Neuron (in vitro differentiated cells): ENCODE measurements around the gene TEAD2.

ENCODE experiments used
- H2AFZ ChIP-seq: one replicate; pipeline ENCODE4 v1.6.1; 2013; ENCODE audit warnings: low read depth, mild to moderate bottlenecking, inconsistent platforms, low read length, moderate library complexity
- H3K27me3 ChIP-seq: one replicate; pipeline ENCODE4 v1.6.1; 2013; ENCODE audit warnings: low read length; ENCODE audit not compliant: insufficient read depth
- H3K36me3 ChIP-seq: one replicate; pipeline ENCODE4 v1.6.1; 2013; ENCODE audit warnings: low read length; ENCODE audit not compliant: insufficient read depth
- H3K4me1 ChIP-seq: one replicate; pipeline ENCODE4 v1.6.1; 2013; ENCODE audit warnings: low read length; ENCODE audit not compliant: insufficient read depth
- H3K4me3 ChIP-seq: 2 replicates; pipeline ENCODE4 v1.5.1; 2013; ENCODE audit warnings: mild to moderate bottlenecking, low read length, moderate library complexity
- H3K9me3 ChIP-seq: one replicate; pipeline ENCODE4 v1.6.1; 2013; ENCODE audit warnings: low read length

Gene TEAD2

DNA sequence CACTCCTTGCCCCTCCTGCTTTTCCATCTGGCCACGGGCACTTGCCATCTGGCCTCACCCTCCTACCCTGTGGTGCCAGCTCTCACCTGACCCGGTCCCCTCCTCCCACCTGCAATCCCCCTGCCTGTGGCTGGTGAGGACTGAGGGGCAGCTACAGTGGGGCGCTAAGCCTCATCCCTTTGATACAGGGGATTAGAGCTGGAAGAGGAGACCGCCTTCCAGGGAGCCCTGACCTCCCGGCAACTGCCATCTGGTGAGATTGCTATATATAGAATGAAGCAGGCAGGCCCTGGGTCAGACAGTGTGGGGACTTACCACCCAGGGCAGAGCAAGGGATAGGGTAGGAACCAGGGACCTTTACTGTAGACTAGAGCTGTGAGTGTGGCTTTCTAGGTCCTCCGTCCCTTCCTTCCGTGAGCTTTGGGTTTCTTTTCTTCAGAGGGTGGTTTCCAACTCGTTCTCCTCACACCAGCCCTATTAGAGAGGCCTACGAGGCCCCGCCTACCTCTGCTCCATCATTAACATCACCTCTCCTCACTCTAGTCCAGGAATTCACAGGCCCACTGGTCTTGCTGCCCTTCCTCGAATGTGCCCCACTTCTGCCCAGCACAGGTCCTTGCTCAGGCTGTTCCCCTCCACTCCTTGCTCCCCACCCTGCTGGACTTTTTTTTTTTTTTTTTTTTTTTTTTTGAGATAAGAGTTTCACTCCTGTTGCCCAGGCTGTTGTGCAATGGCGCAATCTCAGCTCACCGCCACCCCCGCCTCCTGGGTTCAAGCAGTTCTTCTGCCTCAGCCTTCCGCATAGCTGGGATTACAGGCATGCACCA lies 33.6 kb upstream of the TEAD2 start:
- peaks cover 13% of the 10 kb centered on the region for H3K27me3 ChIP-seq
- H3K9me3 ChIP-seq: no peaks in the 10 kb centered on the region

DNA sequence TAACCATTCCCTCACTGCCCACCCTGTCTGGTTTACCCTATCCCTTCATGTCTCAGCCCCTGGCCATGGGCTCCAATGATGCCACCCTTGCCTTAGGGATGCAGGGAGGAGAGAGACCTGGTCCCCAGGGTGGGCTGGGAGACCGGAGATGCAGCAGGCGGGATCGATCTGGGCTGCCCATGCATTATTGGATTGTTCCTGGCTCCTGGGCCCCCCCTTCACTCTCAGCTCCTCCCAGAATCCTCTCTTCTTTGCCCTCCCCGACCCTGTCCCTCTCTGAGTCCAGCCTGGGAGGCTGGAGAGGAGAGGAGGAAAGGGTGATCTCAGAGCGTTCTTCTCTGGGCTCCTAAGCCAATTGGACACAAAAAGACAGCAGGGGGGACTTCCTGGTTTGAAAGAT lies 31.7 kb upstream of the TEAD2 start:
- Histone ChIP-seq H3K9me3 (no peaks in the 10 kb centered on the region), H3K4me1 (no peaks in the 10 kb centered on the region), H2AFZ (no peak overlapping the region), H3K36me3 (no peaks in the 10 kb centered on the region), H3K27me3 (peaks cover 13% of the 10 kb centered on the region), H3K4me3 (no peak overlapping the region)

More for the DNA sequence above, 33.6 kb upstream of the TEAD2 start:
- no peak overlapping the region for H3K4me3 ChIP-seq
- no peaks in the 10 kb centered on the region for H3K4me1 ChIP-seq
- H3K36me3 ChIP-seq: no peaks in the 10 kb centered on the region
- H2AFZ ChIP-seq: no peak overlapping the region

DNA sequence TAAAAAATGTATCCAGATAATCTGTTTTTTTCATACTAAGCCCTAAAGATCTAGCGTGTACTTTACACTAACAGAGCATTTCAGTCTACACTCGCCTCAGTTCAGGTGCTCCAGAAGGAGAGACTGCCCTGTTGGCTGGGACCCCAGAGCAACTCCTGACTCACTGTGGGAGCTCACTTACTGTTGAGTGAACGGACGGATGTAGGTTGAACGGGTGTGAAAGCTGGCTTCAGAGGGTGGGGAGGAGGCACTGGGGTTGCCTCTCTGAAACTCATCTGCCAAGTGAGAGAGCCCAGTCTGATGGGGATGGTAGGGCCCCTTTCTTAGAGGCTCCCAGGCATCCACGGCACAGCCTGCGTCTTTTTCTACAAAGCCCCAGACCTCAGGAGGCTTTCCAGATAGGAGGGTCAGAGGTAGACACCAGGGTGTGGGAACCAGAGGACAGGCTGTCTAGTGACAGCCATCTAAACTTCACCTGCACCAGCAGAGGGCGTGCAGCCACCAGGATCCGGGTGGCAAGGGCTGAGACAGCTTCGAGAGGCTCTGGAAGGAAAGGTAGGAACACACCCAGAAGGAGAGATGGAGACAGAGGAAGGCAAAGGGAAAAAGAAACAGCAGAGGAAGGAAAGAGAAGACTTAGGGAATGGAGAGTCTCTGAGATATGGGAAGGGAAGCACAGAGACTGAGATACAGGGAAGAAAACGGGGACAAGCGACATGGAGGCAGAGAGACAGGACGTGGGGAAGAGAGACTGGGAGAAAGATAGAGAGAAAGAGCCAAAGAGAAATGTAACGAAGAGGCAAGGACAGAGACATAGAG lies 29.6 kb upstream of the TEAD2 start:
- no peak overlapping the region for H3K4me3 ChIP-seq
- no peaks in the 10 kb centered on the region for H3K36me3 ChIP-seq
- peaks cover 5% of the 10 kb centered on the region for H3K27me3 ChIP-seq
- no peaks in the 10 kb centered on the region for H3K4me1 ChIP-seq
- no peaks in the 10 kb centered on the region for H3K9me3 ChIP-seq
- no peak overlapping the region for H2AFZ ChIP-seq

DNA sequence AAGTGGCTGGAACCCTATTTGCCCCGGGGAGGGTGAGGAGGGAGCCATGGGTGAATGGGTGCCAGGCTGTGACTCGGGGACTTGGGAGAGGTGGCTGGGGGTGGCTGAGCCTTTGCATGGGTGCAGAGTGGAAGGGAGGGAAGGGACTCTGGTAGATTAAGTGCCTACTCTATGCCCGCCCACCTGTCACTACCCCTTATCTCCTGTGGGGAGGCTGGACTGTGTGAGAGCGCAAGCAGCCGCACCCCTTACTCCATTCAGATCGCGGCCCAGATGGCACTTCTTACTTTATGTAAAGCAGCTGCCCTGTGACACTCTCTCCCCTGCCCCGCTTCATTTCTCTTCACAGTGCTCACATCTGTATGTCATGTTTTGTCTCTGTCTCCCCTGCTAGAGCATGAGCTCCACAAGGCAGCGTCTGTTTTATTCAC lies 28.7 kb upstream of the TEAD2 start:
- Histone ChIP-seq H2AFZ (no peak overlapping the region), H3K36me3 (no peaks in the 10 kb centered on the region), H3K4me3 (no peak overlapping the region)

DNA sequence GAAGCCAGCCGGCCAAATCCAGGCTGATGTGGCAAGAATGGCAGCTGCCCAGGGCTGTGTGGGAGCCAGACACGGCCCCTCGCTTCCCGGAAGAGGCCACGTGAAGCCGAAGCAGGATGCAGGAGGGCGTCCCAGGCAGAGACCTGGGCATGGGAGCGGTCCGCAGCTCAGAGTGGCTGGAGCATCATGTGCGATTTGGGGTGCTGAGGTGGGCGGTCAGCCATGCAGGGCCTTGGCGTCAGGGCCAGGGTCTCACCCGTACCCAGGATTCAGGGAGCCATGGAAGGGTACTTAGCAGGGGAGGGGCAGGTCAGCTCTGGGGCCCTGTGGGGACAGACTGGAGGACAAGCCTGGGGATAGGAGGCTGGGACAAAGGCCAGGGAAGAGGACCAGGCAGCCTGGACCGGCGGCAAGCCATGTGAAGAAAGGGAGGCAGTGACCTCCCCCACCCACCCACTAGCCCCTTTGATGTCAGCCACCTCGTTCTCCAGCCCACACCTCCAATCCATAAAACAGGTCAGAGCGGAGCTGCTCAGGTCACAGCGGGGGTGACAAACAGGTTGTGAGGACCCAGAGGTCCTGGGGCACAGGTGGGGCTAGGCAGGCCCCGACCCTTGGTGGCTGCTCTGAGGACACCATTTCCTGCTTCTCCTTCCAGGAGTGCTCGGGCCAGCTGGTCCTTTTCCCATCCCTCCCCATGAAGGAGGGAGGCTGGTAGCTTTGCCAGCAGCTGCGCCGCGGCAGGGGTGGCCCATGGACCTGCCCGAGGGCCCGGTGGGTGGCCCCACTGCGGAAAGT lies 28.1 kb upstream of the TEAD2 start:
- H3K36me3 ChIP-seq: no peaks in the 10 kb centered on the region
- H2AFZ ChIP-seq: no peak overlapping the region
- H3K4me1 ChIP-seq: no peaks in the 10 kb centered on the region
- peaks cover 5% of the 10 kb centered on the region for H3K27me3 ChIP-seq
- no peak overlapping the region for H3K4me3 ChIP-seq
- no peaks in the 10 kb centered on the region for H3K9me3 ChIP-seq

More for the DNA sequence above, 28.7 kb upstream of the TEAD2 start:
- Histone ChIP-seq H3K9me3 (no peaks in the 10 kb centered on the region), H3K4me1 (no peaks in the 10 kb centered on the region), H3K27me3 (peaks cover 5% of the 10 kb centered on the region)

DNA sequence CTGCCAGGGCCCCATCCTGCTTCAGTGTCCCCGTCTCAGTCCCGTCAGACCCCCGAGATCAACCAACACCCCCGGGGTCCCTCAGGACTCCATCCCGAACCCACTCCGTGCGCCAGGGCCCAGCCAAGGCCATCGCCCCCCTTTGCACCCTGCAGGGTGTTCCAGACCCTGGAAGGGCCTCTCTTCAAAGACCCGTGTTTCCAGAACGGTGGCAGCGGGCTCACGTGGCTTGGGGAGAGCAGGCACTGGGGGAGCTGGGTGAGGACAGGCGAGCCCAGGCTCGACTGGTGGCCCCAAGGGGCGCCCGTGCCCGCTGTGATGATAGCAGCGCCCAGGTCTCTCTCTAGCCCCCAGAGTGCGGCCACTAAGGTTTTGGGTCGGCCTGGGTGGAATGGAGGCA lies 27.2 kb upstream of the TEAD2 start:
- Histone ChIP-seq H3K27me3 (peaks cover 5% of the 10 kb centered on the region), H2AFZ (no peak overlapping the region), H3K4me1 (no peaks in the 10 kb centered on the region), H3K4me3 (no peak overlapping the region), H3K9me3 (no peaks in the 10 kb centered on the region), H3K36me3 (no peaks in the 10 kb centered on the region)

DNA sequence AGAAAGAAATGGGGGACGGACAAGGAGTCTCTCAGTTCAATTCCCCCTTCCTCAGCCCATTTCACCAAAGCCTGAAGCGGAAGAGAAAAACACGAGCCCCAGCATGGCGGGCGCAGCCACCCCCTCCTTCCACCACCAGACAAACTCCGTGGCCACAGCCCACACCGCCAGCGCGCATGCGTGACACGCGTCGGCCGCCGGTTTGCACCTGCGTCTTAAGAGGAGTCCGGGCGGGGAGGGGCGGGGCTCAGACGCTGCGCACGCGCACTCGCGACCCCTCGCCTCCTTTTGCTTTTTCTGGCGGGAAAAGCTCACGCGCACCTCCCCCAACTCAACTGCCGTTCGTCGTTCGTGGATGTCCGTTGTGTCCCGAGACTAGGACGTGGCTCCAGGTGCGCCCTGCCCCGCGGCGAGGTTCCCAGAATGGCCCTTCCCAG lies 25.7 kb upstream of the TEAD2 start, which contains the start of gene KASH5:
Gene KASH5 (plus strand): TSS at position 314 of the 437 bp plus-strand sequence. CDS start 2,635 bp downstream, outside the sequence.
- no peaks in the 10 kb centered on the region for H3K4me1 ChIP-seq
- no peaks in the 10 kb centered on the region for H3K36me3 ChIP-seq

DNA sequence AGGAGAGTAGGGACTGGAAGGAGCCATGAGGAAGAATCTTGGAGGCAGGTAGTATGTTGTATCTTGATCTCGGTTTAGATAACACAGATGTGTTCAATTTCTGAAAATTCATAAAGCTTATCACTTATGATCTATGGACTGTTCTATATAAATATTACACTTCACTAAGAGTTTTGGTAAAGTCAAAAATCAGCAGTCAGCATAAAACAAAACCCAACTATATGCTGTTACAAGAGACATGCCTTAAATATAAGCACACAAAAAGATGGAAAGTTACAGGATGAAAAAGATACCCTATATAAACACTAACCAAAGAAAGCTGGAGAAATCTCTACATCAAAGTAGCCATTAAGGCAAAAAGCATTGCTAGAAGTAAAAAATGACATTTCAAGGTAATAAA lies 21.4 kb upstream of the TEAD2 start:
- Histone ChIP-seq H3K9me3 (no peaks in the 10 kb centered on the region), H3K27me3 (no peaks in the 10 kb centered on the region), H2AFZ (no peak overlapping the region), H3K4me3 (no peak overlapping the region), H3K36me3 (no peaks in the 10 kb centered on the region), H3K4me1 (no peaks in the 10 kb centered on the region)

More for the DNA sequence above, 25.7 kb upstream of the TEAD2 start, which contains the start of gene KASH5:
- Histone ChIP-seq H3K9me3 (no peaks in the 10 kb centered on the region), H3K27me3 (no peaks in the 10 kb centered on the region), H3K4me3 (no peak within 1 kb of the TSS), H2AFZ (no peak within 1 kb of the TSS)

DNA sequence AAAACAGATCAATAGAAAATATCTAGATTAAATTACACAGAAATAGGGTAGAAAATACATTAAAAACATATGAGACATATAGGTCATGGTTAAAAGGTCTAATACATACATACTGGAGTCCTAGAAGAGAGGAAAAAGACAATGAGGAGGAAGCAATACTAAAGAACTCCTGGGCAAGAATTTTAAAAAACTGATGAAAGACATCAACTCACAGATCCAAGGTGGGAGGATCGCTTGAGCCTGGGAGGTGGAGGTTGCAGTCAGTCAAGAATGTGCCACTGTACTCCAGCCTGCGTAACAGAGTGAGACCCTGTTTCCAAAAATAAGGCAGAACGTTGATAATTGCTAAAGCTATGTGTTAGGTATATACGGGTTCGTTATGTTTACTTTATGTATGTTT lies 20.4 kb upstream of the TEAD2 start:
- H3K27me3 ChIP-seq: no peaks in the 10 kb centered on the region
- H3K9me3 ChIP-seq: no peaks in the 10 kb centered on the region
- no peak overlapping the region for H3K4me3 ChIP-seq
- no peaks in the 10 kb centered on the region for H3K4me1 ChIP-seq
- no peak overlapping the region for H2AFZ ChIP-seq
- H3K36me3 ChIP-seq: no peaks in the 10 kb centered on the region

DNA sequence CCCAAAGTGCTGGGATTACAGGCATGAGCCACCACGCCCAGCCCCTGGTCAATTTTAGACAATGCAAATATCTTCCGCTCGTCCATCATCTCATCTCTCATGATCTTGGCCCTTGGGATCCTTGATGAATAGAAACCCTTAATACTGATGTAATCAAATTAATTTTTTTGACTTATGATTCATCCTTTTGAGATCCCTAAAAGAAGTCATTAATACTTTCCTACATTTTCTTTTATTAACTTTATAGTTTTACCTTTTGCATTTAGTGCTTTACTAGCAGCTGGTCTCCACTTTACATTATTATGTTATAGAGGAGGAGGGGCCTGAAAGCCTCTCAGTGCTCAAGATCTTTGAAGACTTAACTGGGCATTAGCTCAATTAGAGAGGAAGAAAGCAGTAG lies 18.2 kb upstream of the TEAD2 start:
- no peak overlapping the region for H2AFZ ChIP-seq
- H3K4me1 ChIP-seq: no peaks in the 10 kb centered on the region
- H3K4me3 ChIP-seq: no peak overlapping the region
- H3K36me3 ChIP-seq: no peaks in the 10 kb centered on the region
- no peaks in the 10 kb centered on the region for H3K27me3 ChIP-seq
- H3K9me3 ChIP-seq: no peaks in the 10 kb centered on the region

DNA sequence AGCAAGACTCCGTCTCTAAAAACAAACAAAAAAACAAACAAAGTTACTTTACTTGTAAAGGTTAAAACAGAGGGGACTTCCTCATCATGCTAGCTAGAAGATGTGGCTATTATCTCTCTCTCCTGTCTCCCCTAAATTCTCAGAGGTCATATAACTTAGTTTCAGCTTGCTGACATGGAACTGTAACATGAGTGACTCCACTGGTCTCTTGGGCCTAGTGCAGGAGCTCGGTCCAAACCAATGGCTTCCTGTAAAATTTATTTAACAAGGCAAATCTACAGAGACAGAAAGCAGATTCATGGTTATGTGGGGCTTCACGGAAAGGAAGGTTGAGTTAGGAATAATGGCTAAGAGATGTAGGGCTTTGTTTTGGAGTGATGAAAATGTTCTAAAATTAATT lies 16.3 kb upstream of the TEAD2 start:
- Histone ChIP-seq H3K9me3 (no peaks in the 10 kb centered on the region), H2AFZ (no peak overlapping the region), H3K4me1 (no peaks in the 10 kb centered on the region), H3K36me3 (no peaks in the 10 kb centered on the region), H3K27me3 (no peaks in the 10 kb centered on the region), H3K4me3 (no peak overlapping the region)

DNA sequence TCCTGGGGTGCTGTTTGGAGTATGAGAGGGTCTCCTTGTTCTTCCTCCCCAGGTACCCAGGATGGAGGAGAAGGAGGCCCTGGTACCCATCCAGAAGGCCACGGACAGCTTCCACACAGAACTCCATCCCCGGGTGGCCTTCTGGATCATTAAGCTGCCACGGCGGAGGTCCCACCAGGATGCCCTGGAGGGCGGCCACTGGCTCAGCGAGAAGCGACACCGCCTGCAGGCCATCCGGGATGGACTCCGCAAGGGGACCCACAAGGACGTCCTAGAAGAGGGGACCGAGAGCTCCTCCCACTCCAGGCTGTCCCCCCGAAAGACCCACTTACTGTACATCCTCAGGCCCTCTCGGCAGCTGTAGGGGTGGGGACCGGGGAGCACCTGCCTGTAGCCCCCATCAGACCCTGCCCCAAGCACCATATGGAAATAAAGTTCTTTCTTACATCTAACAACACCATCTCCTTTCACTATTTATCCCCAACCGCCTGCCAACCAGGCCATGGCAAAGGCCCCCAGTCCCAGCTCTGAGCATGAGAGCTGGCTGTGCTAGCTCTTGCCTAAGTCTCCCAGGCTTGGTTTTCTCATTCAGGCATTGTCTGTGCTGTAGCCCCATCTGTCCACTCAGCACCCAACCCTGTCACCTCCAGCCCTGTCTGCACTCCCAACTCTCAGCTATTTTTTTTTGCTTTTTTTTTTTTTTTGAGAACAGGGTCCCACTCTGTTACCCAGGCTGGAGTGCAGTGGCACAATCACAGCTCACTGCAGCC lies 12.6 kb upstream of the TEAD2 start:
- H3K4me1 ChIP-seq: no peaks in the 10 kb centered on the region
- peaks cover 3% of the 10 kb centered on the region for H3K9me3 ChIP-seq
- H3K36me3 ChIP-seq: no peaks in the 10 kb centered on the region
- no peak overlapping the region for H2AFZ ChIP-seq
- H3K4me3 ChIP-seq: no peak overlapping the region
- no peaks in the 10 kb centered on the region for H3K27me3 ChIP-seq
